GM12874 (cell line): ENCODE measurements around the gene RHOD.

Source experiments
- TF ChIP-seq, protein P1 (sequence below): IDR thresholded peaks from 2 replicates; pipeline ENCODE4 v1.5.1; 2011; ENCODE audit warnings: low read depth, mild to moderate bottlenecking, control low read depth, low read length, moderate library complexity; ENCODE audit not compliant: insufficient read depth

The RHOD gene

DNA sequence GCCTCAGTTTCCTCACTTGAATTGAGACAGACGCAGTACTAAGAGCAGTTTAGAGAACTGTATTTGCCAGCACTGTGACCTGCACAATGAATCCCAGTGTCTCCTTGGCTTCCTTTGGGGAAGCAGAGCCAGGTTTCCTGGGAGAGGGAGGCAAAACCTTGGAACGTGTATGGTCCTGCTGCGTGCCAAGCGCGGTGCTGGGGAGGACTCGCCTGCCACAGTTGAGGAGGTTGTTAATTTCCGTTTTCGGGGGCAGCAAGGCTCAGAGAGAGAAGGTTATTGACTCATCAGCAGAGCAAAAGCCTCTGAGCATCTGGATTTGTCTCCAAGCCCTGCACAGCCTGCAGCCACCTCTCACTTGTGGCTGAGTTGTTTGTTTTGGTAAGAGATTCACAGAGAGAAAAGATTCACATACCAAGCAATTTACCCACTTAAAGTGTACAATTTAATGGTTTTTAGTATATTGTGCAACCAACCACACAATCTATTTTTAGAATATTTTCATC is 22.9 kb upstream of the RHOD start:
- TF ChIP-seq, protein P1, sequence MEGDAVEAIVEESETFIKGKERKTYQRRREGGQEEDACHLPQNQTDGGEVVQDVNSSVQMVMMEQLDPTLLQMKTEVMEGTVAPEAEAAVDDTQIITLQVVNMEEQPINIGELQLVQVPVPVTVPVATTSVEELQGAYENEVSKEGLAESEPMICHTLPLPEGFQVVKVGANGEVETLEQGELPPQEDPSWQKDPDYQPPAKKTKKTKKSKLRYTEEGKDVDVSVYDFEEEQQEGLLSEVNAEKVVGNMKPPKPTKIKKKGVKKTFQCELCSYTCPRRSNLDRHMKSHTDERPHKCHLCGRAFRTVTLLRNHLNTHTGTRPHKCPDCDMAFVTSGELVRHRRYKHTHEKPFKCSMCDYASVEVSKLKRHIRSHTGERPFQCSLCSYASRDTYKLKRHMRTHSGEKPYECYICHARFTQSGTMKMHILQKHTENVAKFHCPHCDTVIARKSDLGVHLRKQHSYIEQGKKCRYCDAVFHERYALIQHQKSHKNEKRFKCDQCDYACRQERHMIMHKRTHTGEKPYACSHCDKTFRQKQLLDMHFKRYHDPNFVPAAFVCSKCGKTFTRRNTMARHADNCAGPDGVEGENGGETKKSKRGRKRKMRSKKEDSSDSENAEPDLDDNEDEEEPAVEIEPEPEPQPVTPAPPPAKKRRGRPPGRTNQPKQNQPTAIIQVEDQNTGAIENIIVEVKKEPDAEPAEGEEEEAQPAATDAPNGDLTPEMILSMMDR = no peak

DNA sequence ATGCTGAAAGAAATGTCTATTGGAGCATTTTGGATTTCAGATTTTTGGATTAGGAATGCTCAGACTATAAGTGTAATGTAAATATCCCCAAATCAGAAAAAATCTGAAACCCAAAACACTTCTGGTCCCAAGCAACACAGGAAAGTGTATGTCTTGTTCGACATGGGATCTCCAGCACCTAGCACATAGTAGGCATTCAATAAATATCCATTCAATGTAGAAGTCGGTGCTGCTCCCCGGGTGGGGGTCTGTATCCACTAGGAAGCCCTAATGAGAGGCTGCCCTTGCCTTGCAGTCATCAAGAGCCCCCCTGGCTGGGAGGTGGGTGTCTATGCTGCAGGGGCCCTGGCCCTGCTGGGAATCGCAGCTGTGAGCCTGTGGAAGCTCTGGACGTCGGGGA is 22.3 kb upstream of the RHOD start:
- TF ChIP-seq, protein P1 = no peak

DNA sequence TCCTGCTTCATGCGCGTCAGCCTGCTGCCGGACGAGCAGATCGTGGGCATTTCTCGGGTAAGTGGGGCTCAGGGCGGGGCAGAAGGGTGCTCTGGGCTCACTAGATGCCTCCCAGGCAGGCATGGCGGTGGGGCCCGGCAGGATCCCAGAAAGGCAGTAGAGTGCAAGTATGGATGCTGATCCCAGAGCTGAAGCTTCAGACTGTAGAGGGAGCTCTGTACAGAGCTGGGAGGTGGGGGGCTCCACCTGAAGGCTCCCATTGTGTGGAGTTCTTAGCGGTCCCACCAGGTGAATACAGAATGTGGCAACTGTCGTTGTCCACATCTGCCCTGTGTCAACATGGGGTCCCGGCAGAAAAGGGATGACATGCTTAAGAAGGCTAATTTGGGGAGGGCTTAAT is 16.5 kb upstream of the RHOD start:
- TF ChIP-seq, protein P1 = no peak

DNA sequence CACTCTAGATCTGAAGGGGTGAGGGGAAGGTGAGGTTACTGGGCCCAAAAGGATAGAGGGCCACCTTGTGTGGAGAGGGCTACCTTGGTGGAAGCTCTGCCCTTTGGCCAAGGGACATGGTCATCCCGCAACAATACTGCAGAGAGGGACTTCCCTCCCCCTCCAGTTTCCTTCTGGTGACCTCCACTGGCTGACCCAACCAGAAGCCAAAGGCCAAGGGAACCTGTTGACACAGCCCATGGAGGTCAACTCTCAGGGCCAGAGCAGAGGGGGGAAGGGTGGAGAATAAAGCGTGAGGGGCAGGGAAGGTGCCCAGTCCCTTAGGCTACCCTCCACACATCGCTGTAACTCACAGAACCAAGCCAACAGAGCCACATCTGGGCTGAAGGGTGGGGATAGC is 15.0 kb upstream of the RHOD start:
- TF ChIP-seq, protein P1 = no peak

DNA sequence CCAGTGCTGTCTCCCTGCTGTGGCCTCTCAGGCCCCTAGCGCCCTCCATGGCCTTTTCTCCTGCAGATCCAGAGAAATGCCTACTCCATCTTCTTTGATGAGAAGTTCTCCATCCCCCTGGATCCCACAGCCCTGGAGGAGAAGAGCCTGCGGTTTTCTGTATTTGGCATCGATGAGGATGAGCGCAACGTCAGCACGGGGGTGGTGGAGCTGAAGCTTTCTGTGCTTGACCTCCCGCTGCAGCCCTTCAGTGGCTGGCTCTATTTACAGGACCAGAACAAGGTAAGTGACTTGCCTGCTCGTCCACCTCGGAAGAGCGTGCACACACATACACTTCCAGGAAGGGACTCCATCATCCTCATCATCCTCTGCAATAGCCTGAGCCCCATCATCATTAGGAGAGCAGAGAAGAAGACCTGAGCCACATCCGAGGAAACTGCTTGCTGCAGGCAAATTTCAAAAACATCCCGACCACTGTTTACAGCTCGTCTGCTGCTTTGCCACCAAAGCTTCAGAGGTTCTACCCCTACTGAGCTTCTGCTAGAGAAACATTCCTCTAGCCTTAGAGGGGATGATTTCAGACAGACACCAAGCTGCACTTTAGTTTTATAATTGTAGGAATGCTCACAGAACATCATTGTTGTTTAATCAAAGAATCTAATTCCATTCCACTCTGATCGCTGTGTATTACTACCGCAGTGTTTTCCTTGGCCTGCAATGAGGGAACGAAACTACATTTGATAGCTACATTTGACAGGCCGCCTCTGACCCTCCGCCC is 12.9 kb upstream of the RHOD start:
- TF ChIP-seq, protein P1 = no peak

DNA sequence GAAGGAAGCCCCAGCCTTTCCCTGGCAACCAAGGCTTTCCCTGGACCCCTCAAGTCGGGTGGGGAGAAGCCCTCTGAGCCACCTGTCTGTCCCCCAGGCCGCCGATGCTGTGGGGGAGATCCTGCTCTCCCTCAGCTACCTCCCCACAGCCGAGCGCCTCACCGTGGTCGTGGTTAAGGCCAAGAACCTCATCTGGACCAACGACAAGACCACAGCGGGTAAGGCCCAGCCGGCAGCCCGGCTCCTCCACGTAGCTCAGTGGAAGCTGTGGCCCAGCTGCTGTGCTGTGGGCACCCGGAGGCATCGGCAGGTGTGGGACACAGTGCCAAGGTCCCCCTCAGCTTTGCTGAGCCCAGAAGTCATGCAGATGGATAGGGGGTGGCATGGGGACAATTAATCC is 12.2 kb upstream of the RHOD start:
- TF ChIP-seq, protein P1 = no peak

DNA sequence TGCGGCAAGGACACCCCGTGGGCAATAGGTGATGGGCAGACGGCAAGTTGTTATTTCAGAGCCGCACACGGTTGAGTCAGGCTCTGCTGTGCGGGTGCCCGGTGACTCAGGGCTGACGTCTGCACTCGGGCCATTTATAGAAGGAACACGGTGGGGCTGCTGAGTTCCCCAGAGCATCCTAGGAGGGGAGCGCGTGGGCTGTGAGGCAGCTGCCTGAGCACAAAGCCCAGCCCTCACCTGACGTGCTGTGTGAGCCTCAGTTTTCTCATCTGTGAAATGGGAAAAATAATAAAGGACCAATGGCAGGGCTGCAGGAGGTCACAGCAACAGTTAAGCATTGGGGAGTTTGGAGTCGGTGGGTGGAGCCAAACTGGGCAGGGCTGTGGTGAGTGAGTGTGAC is 11.3 kb upstream of the RHOD start:
- TF ChIP-seq, protein P1 = no peak
